22Rv1 (cell line): ENCODE measurements around the gene SLC31A1.

Experiments used
- ZFX ChIP-seq: fragments of 450-650 bp; IDR thresholded peaks from 2 replicates; pipeline ENCODE4 v1.6.1; 2017; ENCODE audit warnings: antibody characterized with exemption, borderline replicate concordance
- TF ChIP-seq, protein P1 (sequence below): fragments of 450-650 bp; IDR thresholded peaks from 2 replicates; pipeline ENCODE4 v1.5.1; 2017; ENCODE audit warnings: mild to moderate bottlenecking

DNA sequence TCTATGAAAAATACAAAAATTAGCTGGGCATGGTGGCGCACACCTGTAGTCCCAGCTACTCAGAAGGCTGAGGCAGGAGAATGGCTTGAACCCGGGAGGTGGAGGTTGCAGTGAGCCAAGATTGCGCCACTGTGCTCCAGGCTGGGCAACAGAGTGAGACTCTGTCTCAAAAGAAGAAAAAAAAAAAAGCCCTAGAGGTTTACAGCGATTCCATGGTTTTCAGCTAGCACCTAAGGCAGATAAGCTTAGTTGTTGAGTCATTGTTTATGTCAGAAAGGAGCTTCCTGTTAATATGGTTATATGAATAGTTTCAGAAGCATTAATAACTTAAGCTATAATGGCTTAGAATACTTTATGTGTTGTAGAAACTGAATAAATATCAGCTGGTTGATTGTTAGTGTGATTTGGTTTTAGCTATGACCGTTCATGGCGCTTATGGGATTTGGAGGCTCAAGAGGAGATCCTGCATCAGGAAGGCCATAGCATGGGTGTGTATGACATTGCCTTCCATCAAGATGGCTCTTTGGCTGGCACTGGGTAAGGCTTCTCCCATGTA is 68.8 kb downstream of the SLC31A1 start:
- TF ChIP-seq, protein P1, sequence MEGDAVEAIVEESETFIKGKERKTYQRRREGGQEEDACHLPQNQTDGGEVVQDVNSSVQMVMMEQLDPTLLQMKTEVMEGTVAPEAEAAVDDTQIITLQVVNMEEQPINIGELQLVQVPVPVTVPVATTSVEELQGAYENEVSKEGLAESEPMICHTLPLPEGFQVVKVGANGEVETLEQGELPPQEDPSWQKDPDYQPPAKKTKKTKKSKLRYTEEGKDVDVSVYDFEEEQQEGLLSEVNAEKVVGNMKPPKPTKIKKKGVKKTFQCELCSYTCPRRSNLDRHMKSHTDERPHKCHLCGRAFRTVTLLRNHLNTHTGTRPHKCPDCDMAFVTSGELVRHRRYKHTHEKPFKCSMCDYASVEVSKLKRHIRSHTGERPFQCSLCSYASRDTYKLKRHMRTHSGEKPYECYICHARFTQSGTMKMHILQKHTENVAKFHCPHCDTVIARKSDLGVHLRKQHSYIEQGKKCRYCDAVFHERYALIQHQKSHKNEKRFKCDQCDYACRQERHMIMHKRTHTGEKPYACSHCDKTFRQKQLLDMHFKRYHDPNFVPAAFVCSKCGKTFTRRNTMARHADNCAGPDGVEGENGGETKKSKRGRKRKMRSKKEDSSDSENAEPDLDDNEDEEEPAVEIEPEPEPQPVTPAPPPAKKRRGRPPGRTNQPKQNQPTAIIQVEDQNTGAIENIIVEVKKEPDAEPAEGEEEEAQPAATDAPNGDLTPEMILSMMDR = no peak
- no peak for TF ChIP-seq ZFX
